HG02588 (cell line): Measurements from ENCODE around the gene TTLL4.

Experiments
- ATAC-seq: cut with Tn5 transposase; IDR thresholded peaks from one replicate; pipeline ENCODE4 v1.9.1; 2021; ENCODE audit warnings: mild to moderate bottlenecking, moderate library complexity; ENCODE audit not compliant: unreplicated experiment

TTLL4 gene

DNA sequence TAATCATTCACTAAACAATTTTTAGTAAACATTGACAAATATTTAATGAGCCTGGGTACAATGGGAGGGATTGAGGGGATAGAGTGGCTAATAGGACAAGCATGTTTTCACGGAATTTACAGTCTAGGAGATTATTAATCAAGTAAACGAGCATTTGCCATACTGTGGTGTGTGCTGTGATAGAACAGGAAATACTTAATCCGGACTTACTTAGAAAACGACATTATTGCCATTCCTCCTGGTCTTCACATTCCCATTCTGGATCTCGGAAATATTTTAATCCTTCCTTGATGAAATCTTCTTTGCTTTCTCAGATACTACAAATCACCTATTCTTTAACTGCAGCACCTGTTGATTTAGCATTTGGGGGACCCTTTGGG, 905 bp downstream of the TTLL4 start:
- ATAC-seq, result no peak

GRCh38 chr2:218713922-218714321, 3.3 kb downstream of the TTLL4 start:
- no peak for ATAC-seq

DNA sequence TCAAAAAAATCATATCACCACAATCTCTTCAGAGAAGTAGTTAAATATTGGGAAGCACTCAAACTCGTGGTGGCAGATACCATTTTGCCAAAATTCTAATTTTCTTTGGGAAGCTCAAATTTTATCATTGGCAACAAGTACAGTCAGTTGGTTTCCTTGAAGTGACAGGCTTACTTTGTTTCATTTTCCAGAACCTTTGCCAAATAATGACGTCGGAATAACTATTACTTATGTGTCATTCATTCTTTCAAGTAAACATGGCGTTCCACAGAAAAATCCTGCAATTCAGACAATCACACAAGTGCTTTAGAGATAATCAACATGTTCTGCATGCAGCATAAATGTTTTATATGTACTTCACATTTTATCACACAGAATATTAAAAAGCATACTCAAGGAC, 5.4 kb downstream of the TTLL4 start:
- no peak for ATAC-seq

GRCh38 chr2:218717262-218717661, 6.6 kb downstream of the TTLL4 start:
- no peak for ATAC-seq

- no peak for ATAC-seq
Measured at GRCh38 chr2:218718058-218718457, 7.4 kb downstream of the TTLL4 start.

DNA sequence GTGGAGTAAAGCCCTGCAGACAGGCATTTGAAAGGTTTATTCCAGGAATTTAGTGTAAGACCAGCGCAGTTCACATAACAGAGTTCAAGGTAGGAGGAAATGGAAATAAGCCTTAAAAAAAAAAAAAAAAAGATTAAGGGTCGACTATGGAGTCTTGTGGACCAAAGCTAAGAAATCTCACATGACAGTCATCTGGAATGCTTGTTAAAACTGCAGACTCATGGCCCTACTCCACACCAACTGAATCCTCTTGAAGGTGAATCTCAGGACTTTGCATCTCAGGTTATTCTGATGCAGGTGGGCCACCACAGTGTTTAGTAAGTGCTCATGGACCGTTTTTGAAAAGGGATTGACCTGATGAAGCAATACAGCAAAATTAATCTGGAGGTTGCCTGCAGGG, 8.8 kb downstream of the TTLL4 start:
- ATAC-seq, result no peak

GRCh38 chr2:218720048-218721041, 9.7 kb downstream of the TTLL4 start:
- ATAC-seq, result no peak

DNA sequence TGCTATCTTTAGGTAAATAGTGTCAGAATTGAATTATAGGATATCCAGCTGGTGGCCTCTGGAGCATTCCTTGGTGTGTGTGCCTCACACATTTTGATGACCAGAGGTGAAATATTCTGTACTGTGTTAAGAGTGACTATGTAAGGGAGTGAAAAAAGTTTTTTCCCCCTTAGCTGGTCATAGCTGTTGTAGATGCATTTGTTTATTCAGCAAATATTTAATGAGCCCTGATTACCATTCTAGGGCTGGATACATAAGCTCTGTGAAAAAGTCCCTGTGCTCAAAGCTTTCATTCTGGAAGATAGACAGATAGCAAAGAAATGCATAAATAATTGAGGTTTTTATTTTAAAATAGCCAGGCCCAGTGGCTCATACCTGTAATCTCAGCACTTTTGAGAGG, 10.9 kb downstream of the TTLL4 start:
- no peak for ATAC-seq

- no peak for ATAC-seq
Measured at GRCh38 chr2:218721934-218722333, 11.3 kb downstream of the TTLL4 start.

DNA sequence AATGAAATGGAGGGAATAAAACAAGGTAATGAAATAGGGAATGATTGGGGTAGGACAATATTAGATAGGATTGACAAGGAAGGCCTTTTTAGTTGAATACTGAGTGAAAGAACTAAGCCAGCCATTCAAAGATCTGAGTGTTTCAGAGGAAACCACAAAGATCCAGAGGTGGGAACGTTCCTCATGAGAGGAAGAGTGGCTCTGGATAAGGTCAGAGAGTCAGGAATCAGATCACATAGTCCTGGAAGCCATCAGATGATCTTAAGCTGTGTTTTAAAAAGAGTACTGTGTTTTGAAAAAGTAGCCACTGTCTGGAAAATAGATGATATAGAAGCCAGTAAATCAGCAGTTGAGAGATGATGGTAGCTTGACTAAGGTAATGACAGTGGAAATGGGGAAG, 11.8 kb downstream of the TTLL4 start:
- ATAC-seq, result no peak

DNA sequence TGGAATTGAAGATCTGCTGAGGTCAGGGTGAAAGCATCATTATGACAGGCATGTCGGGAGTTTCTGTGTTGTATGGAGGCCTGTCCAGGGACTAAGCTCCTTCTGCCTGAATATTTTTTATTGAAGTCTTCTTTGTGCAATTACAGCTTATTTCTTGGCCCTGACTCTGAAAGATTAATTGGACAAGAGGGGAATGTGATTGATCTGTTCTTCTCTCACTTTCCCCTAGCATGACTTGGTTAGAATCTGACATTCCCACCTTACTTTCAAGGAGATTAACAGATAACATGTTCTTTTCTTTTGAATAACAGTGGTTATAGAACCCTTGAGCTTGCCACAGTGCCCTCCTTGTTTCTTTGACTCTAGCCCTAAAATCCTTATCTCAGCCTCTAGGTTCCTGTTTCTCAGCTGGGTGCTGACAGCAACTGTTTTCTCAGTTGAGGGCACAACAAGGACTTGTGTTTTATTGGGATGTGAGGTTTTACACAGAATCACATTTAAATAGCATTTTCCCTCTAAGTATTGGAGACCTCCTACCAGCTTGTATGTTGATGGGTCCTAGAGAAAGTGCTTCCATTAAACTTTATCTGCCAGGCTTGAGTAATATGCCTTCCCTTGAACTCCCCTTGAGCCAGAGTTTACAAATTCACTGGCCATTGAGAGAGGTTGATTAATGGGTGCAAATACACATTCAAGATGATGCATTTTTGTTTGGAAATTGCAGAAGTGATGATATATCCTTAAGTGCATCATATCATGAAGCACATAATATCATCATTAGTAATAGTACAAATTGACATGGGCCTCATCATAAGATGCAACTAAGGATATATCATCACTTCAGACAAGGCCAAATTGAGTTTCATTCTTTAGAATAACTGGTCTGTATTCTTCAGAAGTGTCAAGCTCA, 12.5 kb downstream of the TTLL4 start:
- ATAC-seq, result no peak

- ATAC-seq, result no peak
Measured at GRCh38 chr2:218726004-218726574, 15.5 kb downstream of the TTLL4 start.

- no peak for ATAC-seq
Measured at GRCh38 chr2:218727502-218728165, 17.0 kb downstream of the TTLL4 start.

DNA sequence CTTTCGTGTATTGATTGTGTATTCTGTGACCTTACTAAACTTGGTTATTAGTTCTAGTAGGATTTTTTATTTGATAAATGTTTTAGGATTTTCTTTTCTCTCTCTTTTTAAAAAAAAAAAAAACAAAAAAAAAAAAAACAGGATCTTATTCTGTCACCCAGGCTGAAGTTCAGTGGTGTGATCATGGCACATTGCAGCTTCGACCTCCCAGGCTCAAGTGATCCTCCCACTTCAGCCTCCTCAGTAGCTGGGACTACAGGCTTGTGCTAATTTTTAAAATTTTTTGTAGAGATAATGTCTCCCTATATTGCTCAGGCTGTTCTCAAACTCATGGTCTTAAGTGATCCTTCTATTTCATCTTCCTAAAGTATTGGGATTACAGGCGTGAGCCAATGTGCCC, 19.0 kb downstream of the TTLL4 start:
- ATAC-seq, result no peak

DNA sequence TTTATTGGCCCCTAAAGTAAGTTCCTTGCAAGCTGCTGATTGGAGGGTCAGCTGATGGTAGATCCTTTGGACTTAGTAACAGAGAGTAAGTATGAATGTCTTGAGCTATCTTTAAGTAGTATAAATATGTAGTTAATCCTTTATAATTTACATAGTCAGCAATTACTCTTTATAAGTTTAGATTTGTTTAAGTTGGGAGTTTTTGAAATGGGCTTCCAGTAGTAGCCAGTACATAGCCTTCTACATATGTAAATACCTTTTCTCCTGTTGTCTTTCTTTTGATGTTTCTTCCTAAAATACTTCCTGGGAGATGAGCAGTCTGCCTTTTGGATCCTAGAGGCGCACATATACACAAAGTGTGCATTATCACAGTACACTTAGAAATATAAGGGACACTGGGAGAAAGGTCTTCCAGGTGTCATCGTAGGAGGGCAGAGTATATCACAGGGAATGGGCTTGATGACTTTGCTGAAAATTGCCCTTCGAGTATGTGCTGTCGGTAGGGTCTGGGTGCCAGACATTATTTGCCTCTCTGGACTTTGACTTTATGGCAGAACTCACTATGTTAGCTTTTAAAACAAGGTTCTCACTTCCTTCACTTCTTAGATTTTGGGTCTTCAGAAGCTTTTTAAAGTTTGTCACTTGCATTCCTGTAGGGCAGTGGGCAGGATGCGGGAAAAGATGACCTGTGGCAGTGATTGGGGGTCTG, 21.6 kb downstream of the TTLL4 start:
- ATAC-seq, result no peak

- ATAC-seq, result no peak
Measured at GRCh38 chr2:218732761-218733158, 22.1 kb downstream of the TTLL4 start.

DNA sequence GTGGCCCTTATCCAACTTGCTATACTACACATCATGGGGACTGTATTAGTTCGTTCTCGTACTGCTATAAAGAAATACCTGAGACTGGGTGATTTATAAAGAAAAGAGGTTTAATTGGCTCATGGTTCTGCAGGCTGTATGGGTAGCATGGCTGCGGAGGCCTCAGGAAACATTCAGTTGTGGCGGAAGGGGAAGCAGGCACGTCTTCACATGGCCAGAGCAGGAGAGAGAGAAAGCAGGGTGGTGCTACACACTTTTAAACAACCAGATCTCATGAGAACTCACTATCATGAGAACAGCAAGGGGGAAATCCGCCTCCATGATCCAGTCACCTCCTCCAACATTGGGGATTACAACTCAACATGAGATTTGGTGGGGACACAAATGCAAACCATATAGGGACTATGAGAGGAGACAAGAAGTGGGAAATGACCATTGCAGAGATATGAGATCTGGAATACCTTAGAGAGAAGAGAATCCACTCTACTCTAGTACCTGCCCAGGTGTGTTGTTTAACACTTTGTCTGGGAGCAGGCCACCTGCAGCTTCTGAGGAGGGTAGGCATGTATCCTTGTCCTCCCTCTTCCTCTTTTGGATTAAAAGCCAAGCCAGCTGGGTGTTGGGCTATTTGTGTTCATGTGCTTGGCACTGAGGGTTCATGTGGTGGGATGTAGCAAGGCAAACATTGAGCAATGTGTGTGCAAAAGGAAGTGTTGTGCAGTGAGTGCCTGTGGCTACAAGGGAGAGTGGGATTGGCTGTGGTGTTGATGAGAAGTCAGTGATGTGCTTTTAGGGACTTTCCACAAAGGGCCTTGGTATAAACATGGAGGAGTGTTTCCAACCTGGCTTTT, 22.8 kb downstream of the TTLL4 start:
- ATAC-seq, result no peak

DNA sequence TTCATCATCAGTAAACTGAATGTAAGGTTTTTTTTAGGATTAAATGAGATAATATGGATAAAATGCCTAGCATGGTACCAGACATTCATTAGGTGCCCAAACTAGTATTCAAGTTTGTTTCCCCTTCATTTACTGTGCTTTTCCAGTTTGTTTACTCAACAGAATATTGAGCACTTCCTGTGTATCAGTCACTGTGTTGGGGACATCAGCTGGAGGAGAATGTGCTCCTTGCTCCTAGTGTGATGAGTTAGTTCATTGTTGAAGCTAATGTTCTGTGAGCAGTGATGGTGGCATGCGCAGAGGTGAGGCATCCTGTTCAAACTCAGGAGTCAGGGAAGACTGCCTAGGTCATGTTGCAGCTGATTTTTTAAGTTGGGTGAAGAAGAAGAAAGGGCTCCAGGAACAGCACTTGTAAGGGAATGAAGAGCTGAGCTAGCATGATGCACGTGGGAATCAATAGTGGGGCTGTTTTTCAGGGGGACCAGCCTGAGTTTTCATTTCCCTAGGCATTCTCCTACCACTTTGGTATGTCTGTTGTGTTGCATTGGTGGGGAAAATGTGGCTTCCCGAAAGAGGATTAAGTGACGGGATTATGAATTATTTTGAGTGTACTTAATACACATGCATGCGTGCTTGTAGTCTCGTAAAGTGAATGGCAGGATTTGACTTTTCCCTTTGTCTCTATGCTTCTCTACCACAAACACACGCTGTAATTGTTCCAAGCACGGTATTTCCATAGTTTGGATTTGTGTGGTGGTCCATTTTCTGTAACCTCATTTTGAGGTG, 23.7 kb downstream of the TTLL4 start:
- ATAC-seq, result no peak

DNA sequence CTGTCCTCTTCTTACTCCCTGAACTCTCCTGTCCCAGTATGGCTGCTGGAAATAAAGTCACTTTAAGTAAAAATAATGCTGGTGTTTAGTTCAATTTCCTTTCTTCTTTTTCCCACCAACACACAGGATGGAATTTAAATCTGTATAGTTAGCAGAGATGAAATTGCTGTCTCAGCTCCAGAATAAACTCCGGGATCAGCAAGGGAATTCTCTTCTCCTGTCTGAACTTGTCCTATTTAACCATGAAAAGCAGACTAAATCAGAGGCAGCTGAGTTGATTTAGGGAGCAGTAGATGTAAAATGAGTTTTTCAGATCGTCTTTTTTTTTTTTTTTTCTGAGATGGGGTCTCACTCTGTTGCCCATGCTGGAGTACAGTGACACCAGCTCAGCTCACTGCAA, 25.9 kb downstream of the TTLL4 start:
- no peak for ATAC-seq
